Upper lobe of left lung (tissue), 6 donors: ENCODE data around the gene MON2. TPM values are rescaled to one million over a fixed set of nuclear protein-coding genes. Genes with fewer than 3 reads are reported as not detected.

Source experiments
- ATAC-seq, 2 donors: fragments of 200-7000 bp; cut with Tn5 transposase; one replicate each; pipeline ENCODE4 v1.9.1; 2022; ENCODE audit warnings: mild to moderate bottlenecking in 2 of 2, moderate library complexity in 2 of 2; ENCODE audit not compliant: low FRiP score in 2 of 2
- DNase-seq, 2 donors: peaks; one replicate each; pipeline ENCODE4 v3.0.0-alpha.2; 2019 to 2020
- H3K27ac ChIP-seq, 4 donors: fragments of 200-600 bp; sonication (generic); one replicate each; pipeline ENCODE4 v1.5.1; 2016 to 2019
- H3K27me3 ChIP-seq, 4 donors: fragments of 200-600 bp; sonication (generic); one replicate each; pipeline ENCODE4 v1.5.1; 2017 to 2019
- H3K36me3 ChIP-seq, 4 donors: fragments of 200-600 bp; sonication (generic); one replicate each; pipeline ENCODE4 v1.5.1; 2016 to 2019
- H3K4me1 ChIP-seq, 4 donors: fragments of 200-600 bp; sonication (generic); one replicate each; pipeline ENCODE4 v1.5.1; 2018 to 2019
- H3K4me3 ChIP-seq, 4 donors: fragments of 200-600 bp; sonication (generic); one replicate each; pipeline ENCODE4 v1.5.1; 2017 to 2019; ENCODE audit warnings: mild to moderate bottlenecking in 2 of 4, moderate library complexity in 1 of 4
- H3K9me3 ChIP-seq, 4 donors: fragments of 200-600 bp; sonication (generic); one replicate each; pipeline ENCODE4 v1.5.1; 2018 to 2019
- CTCF ChIP-seq, 6 experiments: fragments of 450-650 bp in 4 of 6; fragments of 200-600 bp in 2 of 6; sonication (generic) in 2 of 6; IDR thresholded peaks; one replicate each; pipeline ENCODE4 v1.5.1; 2016 to 2019; ENCODE audit warnings: antibody characterized with exemption in 6 of 6
- EP300 ChIP-seq, 4 donors: sonication (generic); formaldehyde crosslinking; IDR thresholded peaks; one replicate each; pipeline ENCODE4 v1.5.1; 2017; ENCODE audit warnings: antibody characterized with exemption in 4 of 4, control low read depth in 2 of 4
- POLR2A ChIP-seq, 4 donors: fragments of 450-650 bp; IDR thresholded peaks; one replicate each; pipeline ENCODE4 v1.5.1; 2016 to 2017; ENCODE audit warnings: antibody characterized with exemption in 4 of 4, mild to moderate bottlenecking in 2 of 4
- POLR2AphosphoS5 ChIP-seq, 2 donors: sonication (generic); formaldehyde crosslinking; IDR thresholded peaks; one replicate each; pipeline ENCODE4 v1.5.1; 2017; ENCODE audit warnings: antibody characterized with exemption in 2 of 2
- WGBS, 2 donors: methylation state at CpG; one replicate each; pipeline ENCODE4 v1.1.5; 2017 to 2018; 5-methylcytosine and 5-hydroxymethylcytosine counted together
- total RNA-seq, 6 donors: library from RNA; depleted of rRNA in 4 of 6; stranded (reverse); fragments of >200 nt in 4 of 6; gene quantifications; one replicate each; pipeline versions ENCODE4 v1.1.0 to v1.2.1, GENCODE V29; 2016 to 2021
- donor health status: DM: no; HTN: no; CAD: no; lungs with moderate emphysema.
- donor health status: DM: no; HTN: yes; CAD: no; lungs with severe emphysema.

Gene MON2
- total RNA-seq, 6 donors from 2014 or later, result 43.5 to 129 (median 64.2) TPM

GRCh38 chr12:62522984-62523383 lies 56.4 kb downstream of the MON2 start:
- Histone ChIP-seq H3K27ac (no peak overlapping the region), H3K4me3 (no peak overlapping the region), H3K9me3 (no peaks in the 10 kb centered on the region), H3K36me3 (peaks cover 0 to 10% (median 0%) of the 10 kb centered on the region in 4 donors), H3K27me3 (no peaks in the 10 kb centered on the region), H3K4me1 (no peaks in the 10 kb centered on the region)
- no peak for ATAC-seq
- DNase-seq, result no peak
- TF ChIP-seq EP300 (IDR thresholded peaks at IDR 0.05) (no peak), POLR2AphosphoS5 (IDR thresholded peaks at IDR 0.05) (no peak), POLR2A (IDR thresholded peaks at IDR 0.05) (no peak), CTCF (IDR thresholded peaks at IDR 0.05) (no peak)
- WGBS, 2 donors, result 83 to 88% methylated on average over 2 of the region's 2 CpGs

GRCh38 chr12:62523619-62524018 lies 57.0 kb downstream of the MON2 start:
- Histone ChIP-seq H3K4me1 (no peaks in the 10 kb centered on the region), H3K4me3 (no peak overlapping the region), H3K9me3 (no peaks in the 10 kb centered on the region), H3K27ac (no peak overlapping the region), H3K36me3 (peaks cover 0 to 10% (median 0%) of the 10 kb centered on the region in 4 donors), H3K27me3 (no peaks in the 10 kb centered on the region)
- ATAC-seq (no peak), DNase-seq (no peak)
- TF ChIP-seq POLR2AphosphoS5 (IDR thresholded peaks at IDR 0.05) (no peak), CTCF (IDR thresholded peaks at IDR 0.05) (no peak), POLR2A (IDR thresholded peaks at IDR 0.05) (no peak), EP300 (IDR thresholded peaks at IDR 0.05) (no peak)
- WGBS, 2 donors, result 60 to 65% methylated on average over 1 of the region's 1 CpG

- H3K4me3 ChIP-seq, result no peak overlapping the region
- no peak overlapping the region for H3K27ac ChIP-seq
- TF ChIP-seq POLR2AphosphoS5 (IDR thresholded peaks at IDR 0.05), result no peak
- no peak for TF ChIP-seq CTCF (IDR thresholded peaks at IDR 0.05)
- TF ChIP-seq POLR2A (IDR thresholded peaks at IDR 0.05), result no peak
- no peak for TF ChIP-seq EP300 (IDR thresholded peaks at IDR 0.05)
- DNase-seq, result no peak
- no peaks in the 10 kb centered on the region for H3K27me3 ChIP-seq
- peaks cover 0 to 10% (median 0%) of the 10 kb centered on the region in 4 donors for H3K36me3 ChIP-seq
- H3K9me3 ChIP-seq, result no peaks in the 10 kb centered on the region
- H3K4me1 ChIP-seq, result no peaks in the 10 kb centered on the region
- no peak for ATAC-seq
Measured at GRCh38 chr12:62525271-62525670, 58.6 kb downstream of the MON2 start.

- no peaks in the 10 kb centered on the region for H3K27me3 ChIP-seq
- ATAC-seq (no peak), DNase-seq (no peak)
- H3K27ac ChIP-seq, result no peak overlapping the region
- TF ChIP-seq CTCF (IDR thresholded peaks at IDR 0.05), result no peak
- H3K4me1 ChIP-seq, result no peaks in the 10 kb centered on the region
- H3K36me3 ChIP-seq, result peaks cover 4 to 26% (median 9%) of the 10 kb centered on the region in 4 donors
- H3K9me3 ChIP-seq, result no peaks in the 10 kb centered on the region
- WGBS, 2 donors, result 75 to 81% methylated on average over 1 of the region's 1 CpG
- H3K4me3 ChIP-seq, result no peak overlapping the region
Measured at GRCh38 chr12:62530596-62530995, 64.0 kb downstream of the MON2 start.

- WGBS, 2 donors, result 68 to 77% methylated on average over 3 of the region's 3 CpGs
- Histone ChIP-seq H3K36me3 (peaks cover 4 to 43% (median 13%) of the 10 kb centered on the region in 4 donors), H3K9me3 (no peaks in the 10 kb centered on the region), H3K27me3 (no peaks in the 10 kb centered on the region), H3K4me1 (no peaks in the 10 kb centered on the region), H3K27ac (no peak overlapping the region), H3K4me3 (no peak overlapping the region)
- no peak for DNase-seq
- TF ChIP-seq CTCF (IDR thresholded peaks at IDR 0.05) (no peak), POLR2AphosphoS5 (IDR thresholded peaks at IDR 0.05) (no peak), POLR2A (IDR thresholded peaks at IDR 0.05) (no peak), EP300 (IDR thresholded peaks at IDR 0.05) (no peak)
- no peak for ATAC-seq
Measured at GRCh38 chr12:62532333-62532732, 65.7 kb downstream of the MON2 start.
